ENCODE data around the gene TNNT3. TPM values are rescaled to one million over a fixed set of nuclear protein-coding genes. Genes with fewer than 3 reads are reported as not detected.

Gene TNNT3
- total RNA-seq, 1 donor from 2014 or later, result 30.7 TPM

DNA sequence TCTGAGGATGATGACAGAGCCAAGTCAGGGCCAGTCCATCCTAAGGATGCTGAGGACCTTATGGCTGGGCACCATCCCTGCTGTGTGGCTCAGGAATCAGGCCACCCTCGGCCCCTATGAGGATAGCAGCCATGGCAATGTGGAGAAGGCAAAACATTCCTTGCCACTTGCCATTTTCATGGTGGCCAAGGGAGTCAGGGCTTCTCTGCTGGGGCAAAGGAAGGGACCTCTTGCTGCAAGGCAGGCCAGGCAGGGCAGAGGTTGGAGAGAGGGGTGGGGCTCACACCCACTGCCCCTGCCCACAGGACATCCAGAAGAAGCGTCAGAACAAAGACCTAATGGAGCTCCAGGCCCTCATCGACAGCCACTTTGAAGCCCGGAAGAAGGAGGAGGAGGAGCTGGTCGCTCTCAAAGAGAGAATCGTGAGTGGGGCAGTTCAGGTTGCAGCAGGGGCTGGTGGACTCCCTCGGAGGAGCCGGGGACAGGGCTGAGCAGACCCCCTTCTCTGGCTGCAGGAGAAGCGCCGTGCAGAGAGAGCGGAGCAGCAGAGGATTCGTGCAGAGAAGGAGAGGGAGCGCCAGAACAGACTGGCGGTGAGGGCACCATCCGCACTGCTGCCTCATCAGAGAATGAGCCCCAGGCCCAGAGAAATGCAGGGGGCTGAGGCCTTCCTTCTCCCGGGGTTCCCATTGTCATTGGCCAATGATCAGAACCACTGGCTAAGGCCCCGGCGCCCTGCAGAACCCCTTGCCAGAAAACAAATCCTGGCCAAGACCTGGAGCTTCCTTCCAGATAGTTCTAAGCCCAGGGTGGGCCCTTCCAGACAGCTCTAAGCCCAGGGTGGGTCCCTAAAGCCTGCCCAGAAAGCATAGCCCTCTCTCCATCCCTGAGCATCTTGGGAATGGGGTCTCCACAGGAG lies 14.2 kb downstream of the TNNT3 start:
- no peak for DNase-seq
- Histone ChIP-seq H3K36me3 (no peaks in the 10 kb centered on the region), H3K4me3 (no peak overlapping the region), H3K27me3 (ENCODE audit: low read depth) (no peaks in the 10 kb centered on the region), H3K9me3 (replicated peaks) (no peaks in the 10 kb centered on the region), H3K4me1 (peaks cover 29% of the 10 kb centered on the region), H3K27ac (replicated peaks) (peak overlapping the region; percentile 44)
- TF ChIP-seq, protein P1, sequence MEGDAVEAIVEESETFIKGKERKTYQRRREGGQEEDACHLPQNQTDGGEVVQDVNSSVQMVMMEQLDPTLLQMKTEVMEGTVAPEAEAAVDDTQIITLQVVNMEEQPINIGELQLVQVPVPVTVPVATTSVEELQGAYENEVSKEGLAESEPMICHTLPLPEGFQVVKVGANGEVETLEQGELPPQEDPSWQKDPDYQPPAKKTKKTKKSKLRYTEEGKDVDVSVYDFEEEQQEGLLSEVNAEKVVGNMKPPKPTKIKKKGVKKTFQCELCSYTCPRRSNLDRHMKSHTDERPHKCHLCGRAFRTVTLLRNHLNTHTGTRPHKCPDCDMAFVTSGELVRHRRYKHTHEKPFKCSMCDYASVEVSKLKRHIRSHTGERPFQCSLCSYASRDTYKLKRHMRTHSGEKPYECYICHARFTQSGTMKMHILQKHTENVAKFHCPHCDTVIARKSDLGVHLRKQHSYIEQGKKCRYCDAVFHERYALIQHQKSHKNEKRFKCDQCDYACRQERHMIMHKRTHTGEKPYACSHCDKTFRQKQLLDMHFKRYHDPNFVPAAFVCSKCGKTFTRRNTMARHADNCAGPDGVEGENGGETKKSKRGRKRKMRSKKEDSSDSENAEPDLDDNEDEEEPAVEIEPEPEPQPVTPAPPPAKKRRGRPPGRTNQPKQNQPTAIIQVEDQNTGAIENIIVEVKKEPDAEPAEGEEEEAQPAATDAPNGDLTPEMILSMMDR (IDR thresholded peaks at IDR 0.05; ENCODE audit: borderline replicate concordance), result no peak
- intact Hi-C loops (cut with micrococcal nuclease), result no loop called here

GRCh38 chr11:1934335-1935155 lies 15.0 kb downstream of the TNNT3 start:
- H3K27ac ChIP-seq (replicated peaks), result no peak overlapping the region
- DNase-seq, result no peak
- no peaks in the 10 kb centered on the region for H3K27me3 ChIP-seq (ENCODE audit: low read depth)
- no peaks in the 10 kb centered on the region for H3K9me3 ChIP-seq (replicated peaks)
- no peaks in the 10 kb centered on the region for H3K36me3 ChIP-seq
- TF ChIP-seq, protein P1 (IDR thresholded peaks at IDR 0.05; ENCODE audit: borderline replicate concordance), result no peak
- H3K4me1 ChIP-seq, result peaks cover 36% of the 10 kb centered on the region
- no peak overlapping the region for H3K4me3 ChIP-seq
- intact Hi-C loops (cut with micrococcal nuclease), result no loop called here

- intact Hi-C loops (cut with micrococcal nuclease), result no loop called here
- H3K9me3 ChIP-seq (replicated peaks), result no peaks in the 10 kb centered on the region
- no peaks in the 10 kb centered on the region for H3K36me3 ChIP-seq
- no peak overlapping the region for H3K4me3 ChIP-seq
- H3K4me1 ChIP-seq, result peaks cover 33% of the 10 kb centered on the region
- TF ChIP-seq, protein P1 (IDR thresholded peaks at IDR 0.05; ENCODE audit: borderline replicate concordance), result no peak
- H3K27ac ChIP-seq (replicated peaks), result no peak overlapping the region
- no peaks in the 10 kb centered on the region for H3K27me3 ChIP-seq (ENCODE audit: low read depth)
- peak; percentile 11 for DNase-seq
These were observed 15.9 kb downstream of the TNNT3 start for GRCh38 chr11:1935156-1936071.

DNA sequence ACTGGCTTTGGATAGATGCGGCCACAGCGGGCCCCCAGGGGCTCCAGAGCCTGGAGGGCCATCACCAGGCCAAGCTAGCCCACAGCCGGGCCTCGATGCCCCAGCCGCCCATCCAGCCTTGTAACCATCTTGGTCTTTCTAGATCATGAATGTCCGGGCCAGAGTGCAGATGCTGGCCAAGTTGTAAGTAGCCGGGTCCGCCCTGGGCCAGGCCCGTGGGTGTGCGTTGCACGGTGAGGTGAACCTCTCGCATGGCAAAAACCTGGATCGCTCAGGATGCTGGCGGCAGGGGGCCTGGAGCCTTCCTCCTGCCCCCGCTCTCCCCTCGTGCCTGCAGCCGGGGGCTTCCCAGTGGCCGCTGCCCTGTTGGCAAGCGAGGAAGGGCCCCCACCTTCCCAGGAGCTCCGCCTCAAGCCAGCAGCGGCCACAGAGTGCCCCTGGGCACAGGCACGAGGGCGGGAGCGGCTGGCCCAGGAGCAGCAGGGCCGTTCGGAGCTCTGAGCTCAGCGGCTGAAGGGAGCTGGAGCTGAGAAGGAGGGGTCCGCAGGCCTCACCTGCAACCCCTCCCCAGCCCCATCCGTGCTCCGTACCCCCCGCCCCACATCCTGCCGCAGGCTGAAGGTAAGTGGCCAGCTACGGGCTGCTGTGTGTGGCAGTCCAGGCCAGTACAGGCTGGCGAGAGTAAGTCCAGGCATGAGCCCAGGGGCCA lies 16.7 kb downstream of the TNNT3 start:
- Histone ChIP-seq H3K4me1 (peaks cover 26% of the 10 kb centered on the region), H3K27me3 (ENCODE audit: low read depth) (no peaks in the 10 kb centered on the region), H3K4me3 (no peak overlapping the region), H3K27ac (replicated peaks) (no peak overlapping the region), H3K9me3 (replicated peaks) (no peaks in the 10 kb centered on the region), H3K36me3 (no peaks in the 10 kb centered on the region)
- intact Hi-C loops (cut with micrococcal nuclease), result no loop called here
- DNase-seq, result peak; percentile 10
- TF ChIP-seq, protein P1 (IDR thresholded peaks at IDR 0.05; ENCODE audit: borderline replicate concordance), result no peak
